Activated CD4-positive, alpha-beta T cell treated with anti-CD3 and anti-CD28 coated beads, Interleukin-2, amount 10 ng/mL, durations not matched to agents 24 days and 14 days (primary cell): ENCODE measurements around the gene NFATC2. TPM values are rescaled to one million over a fixed set of nuclear protein-coding genes. Genes with fewer than 3 reads are reported as not detected.

ENCODE experiments used
- DNase-seq: peaks from one replicate; pipeline ENCODE4 v3.0.0; 2022
- H3K27ac Mint-ChIP-seq: one replicate; pipeline ENCODE4 v1.8.0; 2022; ENCODE audit warnings: mild to moderate bottlenecking, mixed read lengths
- H3K27me3 Mint-ChIP-seq: one replicate; pipeline ENCODE4 v1.8.0; 2022; ENCODE audit warnings: mixed read lengths
- H3K36me3 Mint-ChIP-seq: one replicate; pipeline ENCODE4 v1.8.0; 2022; ENCODE audit warnings: low read depth, mild to moderate bottlenecking, mixed read lengths
- H3K4me1 Mint-ChIP-seq: one replicate; pipeline ENCODE4 v1.8.0; 2021; ENCODE audit warnings: mixed read lengths
- H3K4me3 Mint-ChIP-seq: one replicate; pipeline ENCODE4 v1.8.0; 2022; ENCODE audit warnings: mild to moderate bottlenecking, moderate library complexity, mixed read lengths
- H3K9me3 Mint-ChIP-seq: one replicate; pipeline ENCODE4 v1.8.0; 2021; ENCODE audit warnings: mixed read lengths
- intact Hi-C: fragments of 100-400 bp; cut with micrococcal nuclease; formaldehyde crosslinking; loops from one replicate; pipeline ENCODE4 v1.15.1; 2023
- total RNA-seq: library from RNA; stranded (reverse); gene quantifications from 2 replicates; pipeline ENCODE4 v1.2.3, GENCODE V29; 2022

NFATC2 gene
- total RNA-seq, 1 donor from 2014 or later, result 65.0 TPM

- intact Hi-C loops, result loop anchor here (1.0 to 2.0 kb wide), 3 partner anchors 17 to 77 kb away; no protein-coding TSS in a partner anchor
- peaks cover 88% of the 10 kb centered on the region for H3K4me1 Mint-ChIP-seq
- peaks cover 84% of the 10 kb centered on the region for H3K36me3 Mint-ChIP-seq
- H3K27ac Mint-ChIP-seq, result peak overlapping the region; percentile 97
- no peaks in the 10 kb centered on the region for H3K9me3 Mint-ChIP-seq
- no peaks in the 10 kb centered on the region for H3K27me3 Mint-ChIP-seq
- peak overlapping the region; percentile 75 for H3K4me3 Mint-ChIP-seq
- no peak for DNase-seq
Measured at GRCh38 chr20:51403466-51404220, 138.9 kb downstream of the NFATC2 start.

GRCh38 chr20:51402201-51402600, 140.3 kb downstream of the NFATC2 start:
- intact Hi-C loops, result no loop called here
- no peaks in the 10 kb centered on the region for H3K9me3 Mint-ChIP-seq
- H3K27ac Mint-ChIP-seq, result peak overlapping the region; percentile 97
- peak; percentile 87 for DNase-seq
- H3K27me3 Mint-ChIP-seq, result no peaks in the 10 kb centered on the region
- peaks cover 86% of the 10 kb centered on the region for H3K36me3 Mint-ChIP-seq
- peaks cover 86% of the 10 kb centered on the region for H3K4me1 Mint-ChIP-seq
- H3K4me3 Mint-ChIP-seq, result peak overlapping the region; percentile 80

- Mint-ChIP-seq H3K27me3 (no peaks in the 10 kb centered on the region), H3K36me3 (peaks cover 85% of the 10 kb centered on the region), H3K4me1 (peaks cover 83% of the 10 kb centered on the region), H3K27ac (peak overlapping the region; percentile 97), H3K9me3 (no peaks in the 10 kb centered on the region), H3K4me3 (peak overlapping the region; percentile 80)
- no peak for DNase-seq
- intact Hi-C loops, result no loop called here
Measured at GRCh38 chr20:51401496-51401895, 141.0 kb downstream of the NFATC2 start.

GRCh38 chr20:51400051-51400926, 142.2 kb downstream of the NFATC2 start:
- intact Hi-C loops, result loop anchor here (1.0 kb wide), 5 partner anchors 80 to 315 kb away; no protein-coding TSS in a partner anchor
- Mint-ChIP-seq H3K4me3 (peak overlapping the region; percentile 80), H3K36me3 (peaks cover 77% of the 10 kb centered on the region), H3K4me1 (peaks cover 75% of the 10 kb centered on the region), H3K27ac (peak overlapping the region; percentile 97), H3K9me3 (no peaks in the 10 kb centered on the region), H3K27me3 (no peaks in the 10 kb centered on the region)
- peak; percentile 93 for DNase-seq

- no peaks in the 10 kb centered on the region for H3K27me3 Mint-ChIP-seq
- intact Hi-C loops, result loop anchor here (1.0 kb wide), 1 partner anchor 11 kb away; no protein-coding TSS in a partner anchor
- DNase-seq, result no peak
- no peaks in the 10 kb centered on the region for H3K9me3 Mint-ChIP-seq
- peak overlapping the region; percentile 97 for H3K27ac Mint-ChIP-seq
- H3K36me3 Mint-ChIP-seq, result peaks cover 74% of the 10 kb centered on the region
- H3K4me3 Mint-ChIP-seq, result peak overlapping the region; percentile 80
- peaks cover 73% of the 10 kb centered on the region for H3K4me1 Mint-ChIP-seq
Measured at GRCh38 chr20:51399006-51399890, 143.3 kb downstream of the NFATC2 start.

- peaks cover 71% of the 10 kb centered on the region for H3K36me3 Mint-ChIP-seq
- H3K4me1 Mint-ChIP-seq, result peaks cover 67% of the 10 kb centered on the region
- no peaks in the 10 kb centered on the region for H3K9me3 Mint-ChIP-seq
- H3K27ac Mint-ChIP-seq, result peak overlapping the region; percentile 97
- H3K27me3 Mint-ChIP-seq, result no peaks in the 10 kb centered on the region
- intact Hi-C loops, result no loop called here
- peak overlapping the region; percentile 80 for H3K4me3 Mint-ChIP-seq
- DNase-seq, result no peak
Measured at GRCh38 chr20:51398552-51398951, 144.0 kb downstream of the NFATC2 start.

GRCh38 chr20:51398083-51398482, 144.4 kb downstream of the NFATC2 start:
- no peaks in the 10 kb centered on the region for H3K27me3 Mint-ChIP-seq
- intact Hi-C loops, result no loop called here
- H3K9me3 Mint-ChIP-seq, result no peaks in the 10 kb centered on the region
- H3K27ac Mint-ChIP-seq, result no peak overlapping the region
- peaks cover 63% of the 10 kb centered on the region for H3K4me1 Mint-ChIP-seq
- DNase-seq, result no peak
- peaks cover 68% of the 10 kb centered on the region for H3K36me3 Mint-ChIP-seq
- H3K4me3 Mint-ChIP-seq, result no peak overlapping the region

- DNase-seq, result no peak
- intact Hi-C loops, result no loop called here
- H3K27ac Mint-ChIP-seq, result peak overlapping the region; percentile 64
- H3K9me3 Mint-ChIP-seq, result no peaks in the 10 kb centered on the region
- peaks cover 56% of the 10 kb centered on the region for H3K4me1 Mint-ChIP-seq
- no peak overlapping the region for H3K4me3 Mint-ChIP-seq
- H3K27me3 Mint-ChIP-seq, result no peaks in the 10 kb centered on the region
- peaks cover 69% of the 10 kb centered on the region for H3K36me3 Mint-ChIP-seq
Measured at GRCh38 chr20:51397137-51397536, 145.4 kb downstream of the NFATC2 start.

GRCh38 chr20:51396365-51396909, 146.1 kb downstream of the NFATC2 start:
- H3K9me3 Mint-ChIP-seq, result no peaks in the 10 kb centered on the region
- H3K27ac Mint-ChIP-seq, result no peak overlapping the region
- intact Hi-C loops, result no loop called here
- DNase-seq, result no peak
- H3K4me1 Mint-ChIP-seq, result peaks cover 51% of the 10 kb centered on the region
- H3K4me3 Mint-ChIP-seq, result no peak overlapping the region
- no peaks in the 10 kb centered on the region for H3K27me3 Mint-ChIP-seq
- H3K36me3 Mint-ChIP-seq, result peaks cover 68% of the 10 kb centered on the region

GRCh38 chr20:51394706-51395105, 147.8 kb downstream of the NFATC2 start:
- no peak overlapping the region for H3K4me3 Mint-ChIP-seq
- intact Hi-C loops, result no loop called here
- peaks cover 74% of the 10 kb centered on the region for H3K36me3 Mint-ChIP-seq
- no peak for DNase-seq
- H3K27ac Mint-ChIP-seq, result peak overlapping the region; percentile 23
- peaks cover 47% of the 10 kb centered on the region for H3K4me1 Mint-ChIP-seq
- H3K9me3 Mint-ChIP-seq, result no peaks in the 10 kb centered on the region
- no peaks in the 10 kb centered on the region for H3K27me3 Mint-ChIP-seq

- Mint-ChIP-seq H3K4me1 (peaks cover 46% of the 10 kb centered on the region), H3K27ac (no peak overlapping the region), H3K4me3 (no peak overlapping the region), H3K27me3 (no peaks in the 10 kb centered on the region), H3K36me3 (peaks cover 72% of the 10 kb centered on the region), H3K9me3 (no peaks in the 10 kb centered on the region)
- DNase-seq, result no peak
- intact Hi-C loops, result no loop called here
Measured at GRCh38 chr20:51393571-51393970, 148.9 kb downstream of the NFATC2 start.

- Mint-ChIP-seq H3K4me3 (no peak overlapping the region), H3K9me3 (no peaks in the 10 kb centered on the region), H3K27me3 (no peaks in the 10 kb centered on the region), H3K36me3 (peaks cover 73% of the 10 kb centered on the region), H3K27ac (no peak overlapping the region), H3K4me1 (peaks cover 51% of the 10 kb centered on the region)
- no peak for DNase-seq
- intact Hi-C loops, result no loop called here
Measured at GRCh38 chr20:51392614-51393186, 149.8 kb downstream of the NFATC2 start.

GRCh38 chr20:51391926-51392325, 150.6 kb downstream of the NFATC2 start:
- intact Hi-C loops, result no loop called here
- H3K27me3 Mint-ChIP-seq, result no peaks in the 10 kb centered on the region
- H3K27ac Mint-ChIP-seq, result no peak overlapping the region
- H3K4me1 Mint-ChIP-seq, result peaks cover 54% of the 10 kb centered on the region
- no peak for DNase-seq
- H3K4me3 Mint-ChIP-seq, result no peak overlapping the region
- H3K36me3 Mint-ChIP-seq, result peaks cover 72% of the 10 kb centered on the region
- H3K9me3 Mint-ChIP-seq, result no peaks in the 10 kb centered on the region
